Endothelial cell (in vitro differentiated cells): ENCODE results near the gene ITPKB. TPM values are rescaled to one million over a fixed set of nuclear protein-coding genes. Genes with fewer than 3 reads are reported as not detected.

Experiments
- DNase-seq: peaks from one replicate; pipeline ENCODE4 v3.0.0; 2021; ENCODE audit warnings: low spot score
- H3K27ac Mint-ChIP-seq: one replicate; pipeline ENCODE4 v1.8.0; 2021; ENCODE audit warnings: mixed read lengths, inconsistent platforms; ENCODE audit not compliant: unreplicated experiment
- H3K27me3 Mint-ChIP-seq: one replicate; pipeline ENCODE4 v1.8.0; 2021; ENCODE audit warnings: mild to moderate bottlenecking, moderate library complexity, mixed read lengths, inconsistent platforms; ENCODE audit not compliant: unreplicated experiment
- H3K36me3 Mint-ChIP-seq: one replicate; pipeline ENCODE4 v1.8.0; 2021; ENCODE audit warnings: mild to moderate bottlenecking, low read depth, mixed read lengths, inconsistent platforms; ENCODE audit not compliant: unreplicated experiment
- H3K4me1 Mint-ChIP-seq: one replicate; pipeline ENCODE4 v1.8.0; 2021; ENCODE audit warnings: mild to moderate bottlenecking, mixed read lengths, inconsistent platforms; ENCODE audit not compliant: unreplicated experiment
- H3K4me3 Mint-ChIP-seq: one replicate; pipeline ENCODE4 v1.8.0; 2021; ENCODE audit warnings: mild to moderate bottlenecking, mixed read lengths, inconsistent platforms; ENCODE audit not compliant: unreplicated experiment
- H3K9me3 Mint-ChIP-seq: one replicate; pipeline ENCODE4 v1.8.0; 2021; ENCODE audit warnings: mixed read lengths, inconsistent platforms; ENCODE audit not compliant: unreplicated experiment
- total RNA-seq: library from RNA; stranded (reverse); fragmentation: NEBNext Ultra II Directional; extraction: Animal tissue kit (Norgen Biotek cat#: 25700); gene quantifications from one replicate; pipeline ENCODE4 v1.2.1, GENCODE V29; 2021; ENCODE audit not compliant: unreplicated experiment
- TF ChIP-seq, protein P1 (sequence below): fragments of 200-600 bp; sonication (generic); IDR thresholded peaks from one replicate; pipeline ENCODE4 v1.5.0; 2021; ENCODE audit warnings: antibody characterized with exemption; ENCODE audit not compliant: unreplicated experiment

The ITPKB gene
- total RNA-seq, 1 donor from 2014 or later = 144 TPM

DNA sequence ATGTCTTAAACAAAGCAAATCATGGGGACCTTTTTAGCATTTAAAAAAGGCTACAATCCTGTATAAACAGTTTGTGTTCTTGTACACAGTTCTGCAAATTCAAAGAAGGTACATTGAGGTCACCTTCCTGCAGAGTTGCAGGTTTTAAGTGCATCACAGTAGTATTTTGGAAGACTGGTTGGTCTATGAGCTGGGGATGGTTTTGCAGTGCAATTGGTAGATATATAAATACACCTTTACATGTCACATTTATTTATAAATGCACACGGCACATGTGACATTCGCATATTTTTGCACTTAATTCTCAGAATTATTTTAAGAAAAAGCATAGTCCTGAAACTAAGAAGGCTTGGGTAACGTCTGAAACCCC lies 599 bp upstream of the ITPKB start:
- Mint-ChIP-seq H3K27me3 (peaks cover 9% of the 10 kb centered on the region), H3K4me1 (peaks cover 23% of the 10 kb centered on the region), H3K9me3 (no peaks in the 10 kb centered on the region), H3K27ac (no peak overlapping the region), H3K4me3 (peak overlapping the region; percentile 37), H3K36me3 (peaks cover 15% of the 10 kb centered on the region)
- TF ChIP-seq, protein P1, sequence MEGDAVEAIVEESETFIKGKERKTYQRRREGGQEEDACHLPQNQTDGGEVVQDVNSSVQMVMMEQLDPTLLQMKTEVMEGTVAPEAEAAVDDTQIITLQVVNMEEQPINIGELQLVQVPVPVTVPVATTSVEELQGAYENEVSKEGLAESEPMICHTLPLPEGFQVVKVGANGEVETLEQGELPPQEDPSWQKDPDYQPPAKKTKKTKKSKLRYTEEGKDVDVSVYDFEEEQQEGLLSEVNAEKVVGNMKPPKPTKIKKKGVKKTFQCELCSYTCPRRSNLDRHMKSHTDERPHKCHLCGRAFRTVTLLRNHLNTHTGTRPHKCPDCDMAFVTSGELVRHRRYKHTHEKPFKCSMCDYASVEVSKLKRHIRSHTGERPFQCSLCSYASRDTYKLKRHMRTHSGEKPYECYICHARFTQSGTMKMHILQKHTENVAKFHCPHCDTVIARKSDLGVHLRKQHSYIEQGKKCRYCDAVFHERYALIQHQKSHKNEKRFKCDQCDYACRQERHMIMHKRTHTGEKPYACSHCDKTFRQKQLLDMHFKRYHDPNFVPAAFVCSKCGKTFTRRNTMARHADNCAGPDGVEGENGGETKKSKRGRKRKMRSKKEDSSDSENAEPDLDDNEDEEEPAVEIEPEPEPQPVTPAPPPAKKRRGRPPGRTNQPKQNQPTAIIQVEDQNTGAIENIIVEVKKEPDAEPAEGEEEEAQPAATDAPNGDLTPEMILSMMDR = no peak
- DNase-seq = no peak

DNA sequence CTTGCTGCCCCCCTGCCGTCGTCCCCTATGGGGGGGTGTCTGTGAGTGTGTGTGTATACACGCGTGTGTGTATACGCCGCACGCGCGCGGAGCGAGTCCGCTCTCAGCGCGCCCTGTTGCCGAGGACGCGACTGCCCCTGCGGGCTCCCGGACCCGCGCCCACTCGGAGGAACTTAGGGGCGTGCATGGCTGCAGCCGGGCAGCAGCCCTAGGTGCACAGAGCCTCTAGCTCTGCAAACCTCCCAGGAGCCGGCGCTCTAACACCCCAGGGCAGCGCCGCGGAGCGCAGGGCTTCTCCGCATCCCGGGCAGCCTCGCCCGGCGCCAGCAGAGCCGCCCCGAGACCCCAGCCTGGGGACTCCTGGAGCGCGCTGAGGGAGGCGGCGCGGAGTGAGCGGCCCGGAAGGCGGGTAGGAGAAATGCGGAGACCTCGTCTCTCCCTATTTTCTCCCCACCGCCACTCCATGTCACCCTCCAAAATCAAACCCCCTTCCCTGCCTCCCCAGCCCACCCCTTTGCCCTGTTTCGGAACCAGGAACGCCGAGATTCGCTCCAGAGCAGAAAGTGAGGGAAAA lies 574 bp downstream of the ITPKB start:
- Mint-ChIP-seq H3K36me3 (peaks cover 27% of the 10 kb centered on the region), H3K27me3 (peaks cover 11% of the 10 kb centered on the region), H3K4me1 (peaks cover 34% of the 10 kb centered on the region), H3K9me3 (no peaks in the 10 kb centered on the region), H3K27ac (peak overlapping the region; percentile 70), H3K4me3 (peak overlapping the region; percentile 97)
- peak; percentile 40 for DNase-seq
- TF ChIP-seq, protein P1 = no peak

DNA sequence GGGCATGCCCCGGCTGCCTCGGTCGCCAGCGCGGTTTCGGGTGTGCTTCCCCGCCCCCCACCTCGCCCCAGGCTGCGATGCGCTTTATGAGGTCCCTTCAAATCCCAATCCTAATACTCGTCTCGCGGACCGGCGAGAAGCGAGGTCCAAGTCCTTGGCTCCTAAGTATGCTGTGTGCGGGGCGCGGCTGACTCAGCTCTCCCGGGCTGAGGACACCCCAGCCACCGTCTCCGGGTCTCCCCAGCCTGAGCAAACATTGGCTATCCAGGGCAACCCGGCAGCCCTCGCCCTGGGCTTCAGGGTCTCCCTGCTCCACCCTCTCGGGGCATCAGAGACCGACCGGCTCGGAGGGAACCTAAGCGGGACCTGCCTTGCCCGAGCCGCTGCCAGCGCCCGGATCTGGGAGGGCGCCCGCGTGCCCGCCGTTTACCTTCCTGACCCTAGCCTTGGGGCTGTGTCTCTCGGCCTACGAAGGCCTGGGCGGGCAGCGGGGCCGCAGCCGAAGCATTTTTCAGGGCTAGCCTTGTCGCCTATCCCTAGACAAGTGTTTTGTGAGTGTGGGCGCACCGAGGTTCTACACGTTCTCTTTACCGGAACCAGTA lies 1.2 kb downstream of the ITPKB start:
- Mint-ChIP-seq H3K4me1 (peaks cover 37% of the 10 kb centered on the region), H3K9me3 (no peaks in the 10 kb centered on the region), H3K36me3 (peaks cover 27% of the 10 kb centered on the region), H3K4me3 (peak overlapping the region; percentile 97), H3K27ac (no peak overlapping the region), H3K27me3 (peaks cover 11% of the 10 kb centered on the region)
- TF ChIP-seq, protein P1 = no peak
- DNase-seq = peak; percentile 45

DNA sequence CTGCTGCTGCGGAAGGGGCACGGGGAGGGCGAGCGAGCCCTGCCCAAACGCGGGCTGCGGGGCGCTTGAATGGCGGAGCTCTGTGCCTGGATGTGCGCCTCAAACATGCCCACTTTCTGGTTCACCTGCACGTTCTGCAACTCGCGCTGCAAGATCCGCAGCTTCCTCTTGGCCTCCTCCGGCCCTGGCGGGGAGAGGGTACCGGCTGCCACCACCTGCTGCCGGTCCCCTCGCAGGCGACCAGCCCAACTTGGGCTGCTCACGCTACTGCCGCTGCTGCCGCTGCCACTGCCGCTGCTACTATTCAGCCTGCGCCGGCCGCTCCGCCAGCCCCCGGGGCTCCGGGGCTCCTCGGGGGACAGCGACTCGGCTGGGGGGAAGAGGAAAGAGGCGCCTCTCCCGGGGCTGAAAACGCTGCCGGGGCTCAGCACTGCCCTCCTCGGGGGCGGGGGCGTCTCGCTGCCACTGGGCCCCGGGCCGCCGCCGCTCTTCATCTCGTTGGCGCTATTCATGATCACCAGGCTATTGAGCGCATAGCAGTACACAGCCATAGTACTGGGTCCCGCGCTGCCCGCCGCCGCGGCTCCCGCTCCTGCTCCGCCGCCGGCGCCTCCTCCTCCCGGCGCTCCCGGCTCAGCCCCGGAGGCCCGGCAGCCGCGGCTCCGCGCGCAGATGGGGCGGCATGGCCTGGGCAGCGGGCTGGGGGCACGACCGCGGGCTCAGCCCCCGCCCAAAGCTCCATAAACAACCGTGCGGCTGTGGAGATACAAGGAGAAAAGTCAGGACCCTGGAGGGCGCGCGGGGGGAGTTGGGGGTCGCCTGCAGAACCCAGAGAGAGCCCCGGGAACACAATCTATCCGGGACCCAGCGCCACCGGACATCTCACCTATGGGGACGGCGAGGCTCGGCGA lies 1.9 kb downstream of the ITPKB start:
- Mint-ChIP-seq H3K36me3 (peaks cover 27% of the 10 kb centered on the region), H3K4me1 (peaks cover 41% of the 10 kb centered on the region), H3K27me3 (peaks cover 11% of the 10 kb centered on the region), H3K27ac (no peak overlapping the region), H3K4me3 (peak overlapping the region; percentile 97), H3K9me3 (no peaks in the 10 kb centered on the region)
- TF ChIP-seq, protein P1 = no peak
- DNase-seq = peak; percentile 21
